LNCaP clone FGC (cell line): ENCODE data around the gene F12.

Experiments used
- DNase-seq: peaks from one replicate; pipeline ENCODE4 v3.0.0-alpha.2; 2011; ENCODE audit warnings: low read depth
- H3K4me3 ChIP-seq: 2 replicates; pipeline ENCODE4 v1.5.1; 2011; ENCODE audit warnings: mild to moderate bottlenecking, low read depth, low read length, control low read depth
- CTCF ChIP-seq: IDR thresholded peaks from 2 replicates; pipeline ENCODE4 v1.5.1; 2012; ENCODE audit warnings: mild to moderate bottlenecking; ENCODE audit not compliant: control insufficient read depth, insufficient read depth; ENCODE audit errors: extremely low read depth

Gene F12

GRCh38 chr5:177450667-177451424, 41.5 kb upstream of the F12 start:
- no peak for DNase-seq
- TF ChIP-seq CTCF: no peak
- no peak overlapping the region for H3K4me3 ChIP-seq

GRCh38 chr5:177449140-177450061, 40.0 kb upstream of the F12 start:
- H3K4me3 ChIP-seq: no peak overlapping the region
- no peak for DNase-seq
- TF ChIP-seq CTCF: no peak

GRCh38 chr5:177448244-177448950, 39.0 kb upstream of the F12 start:
- TF ChIP-seq CTCF: no peak
- H3K4me3 ChIP-seq: peak overlapping the region; percentile 55
- no peak for DNase-seq

- peak overlapping the region; percentile 55 for H3K4me3 ChIP-seq
- TF ChIP-seq CTCF: no peak
- no peak for DNase-seq
Observed at GRCh38 chr5:177447611-177448243, 38.4 kb upstream of the F12 start.

- no peak for TF ChIP-seq CTCF
- H3K4me3 ChIP-seq: peak overlapping the region; percentile 55
- no peak for DNase-seq
Observed at GRCh38 chr5:177447066-177447610, 37.8 kb upstream of the F12 start.
